Calu3 (cell line): ENCODE data around the gene MPEG1. TPM values are rescaled to one million over a fixed set of nuclear protein-coding genes. Genes with fewer than 3 reads are reported as not detected.
A peak's percentile ranks its signal among the peaks of the same experiment; 100 is the strongest.

Source experiments
- BruUV-seq: library from RNA; stranded (reverse); fragments of 400-500 nt; replicated peaks from 2 replicates; lab custom pipeline; 2021; lab: Mats Ljungman, UMichigan
- CTCF ChIA-PET: fragments of 300-600 bp; sonication (Branson Sonifier 250); formaldehyde crosslinking; loops from one replicate; lab custom pipeline; 2022; ENCODE audit warnings: antibody characterized with exemption; lab: Charles Lee
- DNase-seq: peaks from one replicate; pipeline ENCODE4 v3.0.0; 2022
- H3K27ac Mint-ChIP-seq: one replicate; pipeline ENCODE4 v1.8.0; 2022; ENCODE audit warnings: mixed read lengths; ENCODE audit not compliant: unreplicated experiment
- H3K27me3 Mint-ChIP-seq: one replicate; pipeline ENCODE4 v1.8.0; 2022; ENCODE audit warnings: mixed read lengths; ENCODE audit not compliant: unreplicated experiment
- H3K36me3 Mint-ChIP-seq: one replicate; pipeline ENCODE4 v1.8.0; 2022; ENCODE audit warnings: mild to moderate bottlenecking, moderate library complexity, mixed read lengths; ENCODE audit not compliant: insufficient read depth, unreplicated experiment
- H3K4me1 Mint-ChIP-seq: one replicate; pipeline ENCODE4 v1.8.0; 2022; ENCODE audit warnings: mild to moderate bottlenecking, low read depth, mixed read lengths; ENCODE audit not compliant: unreplicated experiment
- H3K4me3 Mint-ChIP-seq: one replicate; pipeline ENCODE4 v1.8.0; 2022; ENCODE audit warnings: mild to moderate bottlenecking, low read depth, moderate library complexity, mixed read lengths; ENCODE audit not compliant: unreplicated experiment
- H3K9me3 Mint-ChIP-seq: one replicate; pipeline ENCODE4 v1.8.0; 2022; ENCODE audit warnings: low read depth, mixed read lengths; ENCODE audit not compliant: unreplicated experiment
- CTCF ChIP-seq: fragments of 200-600 bp; IDR thresholded peaks from one replicate; pipeline ENCODE4 v1.8.0; 2022; ENCODE audit warnings: antibody characterized with exemption; ENCODE audit not compliant: unreplicated experiment
- intact Hi-C: fragments of 100-400 bp; cut with micrococcal nuclease; formaldehyde crosslinking; loops from one replicate; pipeline ENCODE4 v1.10.0; 2022; ENCODE audit not compliant: unreplicated experiment
- total RNA-seq: library from RNA; stranded (reverse); gene quantifications from 2 replicates; pipeline ENCODE4 v1.2.3, GENCODE V29; 2022

MPEG1 gene
- total RNA-seq, 1 experiment from 2014 or later = not detected

DNA sequence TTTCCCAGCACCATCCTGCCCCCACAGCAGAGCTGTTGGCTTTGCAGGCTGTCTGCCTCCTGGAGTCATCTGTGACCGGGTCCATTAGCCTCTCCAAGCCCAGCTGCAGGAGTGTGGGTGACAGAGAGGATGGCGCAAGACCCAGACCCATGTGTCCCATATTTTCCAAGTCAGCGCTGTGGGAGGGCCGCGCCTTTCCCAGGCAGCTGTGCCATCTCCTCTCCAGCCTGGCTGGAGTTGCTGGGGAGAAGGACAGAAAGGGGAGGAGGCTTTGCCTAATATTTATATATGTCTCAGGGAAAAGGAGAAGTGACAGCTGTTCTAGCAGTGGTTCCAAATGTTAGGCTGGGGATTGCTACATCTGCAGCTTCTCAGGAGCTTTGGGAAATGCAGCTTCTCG, 25.1 kb downstream of the MPEG1 start:
- Mint-ChIP-seq H3K4me3 (no peak overlapping the region), H3K4me1 (peaks cover 83% of the 10 kb centered on the region), H3K27me3 (no peaks in the 10 kb centered on the region), H3K36me3 (peaks cover 48% of the 10 kb centered on the region), H3K9me3 (no peaks in the 10 kb centered on the region), H3K27ac (peak overlapping the region; percentile 94)
- CTCF ChIA-PET = interaction anchor here (3.2 kb wide), 1 partner anchor 16 kb away, joined by 137 read pairs; the partner anchor contains the start of gene DTX4
- TF ChIP-seq CTCF = no peak
- no peak for DNase-seq
- intact Hi-C loops = loop anchor here (2.0 to 5.0 kb wide), 2 partner anchors 13 to 360 kb away; no protein-coding TSS in a partner anchor
- no TSS peak for BruUV-seq

DNA sequence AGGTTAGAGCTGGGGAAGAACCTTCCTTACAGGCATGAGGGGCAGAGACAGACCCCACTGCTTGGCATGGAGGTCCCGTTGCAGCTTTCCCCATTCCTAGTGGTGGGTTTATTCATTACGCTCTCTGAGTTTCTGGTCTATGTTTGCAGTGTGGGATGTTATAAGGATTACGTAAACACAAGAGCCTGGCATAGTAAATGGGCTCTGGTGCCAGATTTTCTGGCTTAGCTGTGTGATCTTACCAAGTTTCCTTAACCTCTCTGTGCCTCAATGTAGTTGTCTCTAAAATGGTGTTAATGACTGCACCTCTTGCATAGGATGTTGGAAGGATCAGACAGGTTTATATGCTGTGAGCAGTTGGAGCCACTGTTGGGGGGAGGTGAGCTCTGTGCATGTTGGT, 25.7 kb downstream of the MPEG1 start:
- Mint-ChIP-seq H3K36me3 (peaks cover 46% of the 10 kb centered on the region), H3K4me1 (peaks cover 83% of the 10 kb centered on the region), H3K27me3 (no peaks in the 10 kb centered on the region), H3K27ac (peak overlapping the region; percentile 94), H3K4me3 (peak overlapping the region; percentile 19), H3K9me3 (no peaks in the 10 kb centered on the region)
- intact Hi-C loops = loop anchor here (2.0 to 5.0 kb wide), 2 partner anchors 14 to 360 kb away; no protein-coding TSS in a partner anchor
- CTCF ChIA-PET = interaction anchor here (0.7 to 4.3 kb wide), 7 partner anchors 13 to 129 kb away, joined by 3 to 137 read pairs (median 10); partner anchors contain the start of gene DTX4
- TF ChIP-seq CTCF = no peak
- no peak for DNase-seq
- no TSS peak for BruUV-seq

DNA sequence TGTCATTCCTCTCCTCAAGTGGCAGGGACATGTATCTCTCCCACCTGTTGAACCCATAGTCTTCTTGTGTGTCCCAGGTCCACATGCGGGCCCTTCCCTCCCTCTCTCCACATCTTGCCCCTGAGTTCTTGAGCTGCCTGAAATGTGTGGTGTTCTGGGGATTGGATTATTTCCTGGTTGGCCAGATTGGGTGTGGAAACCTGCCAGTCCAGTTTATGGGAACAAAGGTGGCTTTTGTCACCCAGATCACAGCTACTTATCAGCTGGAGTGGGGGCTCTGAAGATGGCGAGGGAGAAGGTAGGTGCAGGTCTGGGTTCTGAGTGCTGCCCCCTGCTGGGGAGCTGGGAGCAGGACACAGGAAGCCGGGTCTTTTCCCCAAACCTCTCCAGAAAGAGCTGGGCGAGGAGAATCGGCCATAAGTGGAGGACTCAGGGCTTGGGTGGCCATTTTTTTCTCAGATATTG, 26.6 kb downstream of the MPEG1 start:
- Mint-ChIP-seq H3K4me3 (peak overlapping the region; percentile 72), H3K27me3 (no peaks in the 10 kb centered on the region), H3K36me3 (peaks cover 48% of the 10 kb centered on the region), H3K27ac (peak overlapping the region; percentile 94), H3K9me3 (no peaks in the 10 kb centered on the region), H3K4me1 (peaks cover 82% of the 10 kb centered on the region)
- no TSS peak for BruUV-seq
- DNase-seq = peak; percentile 95
- CTCF ChIA-PET = interaction anchor here (0.7 to 4.3 kb wide), 13 partner anchors 12 to 351 kb away, joined by 3 to 137 read pairs (median 6); partner anchors contain the start of gene DTX4
- peak; percentile 91 for TF ChIP-seq CTCF
- intact Hi-C loops = loop anchor here (1.0 to 5.0 kb wide), 3 partner anchors 15 to 361 kb away; no protein-coding TSS in a partner anchor

GRCh38 chr11:59185386-59185945, 27.3 kb downstream of the MPEG1 start:
- BruUV-seq = TSS peak; percentile 93
- Mint-ChIP-seq H3K27me3 (no peaks in the 10 kb centered on the region), H3K4me3 (peak overlapping the region; percentile 72), H3K9me3 (no peaks in the 10 kb centered on the region), H3K27ac (peak overlapping the region; percentile 94), H3K36me3 (peaks cover 46% of the 10 kb centered on the region), H3K4me1 (peaks cover 75% of the 10 kb centered on the region)
- peak; percentile 34 for DNase-seq
- intact Hi-C loops = loop anchor here (5.0 kb wide), 1 partner anchor 362 kb away; no protein-coding TSS in a partner anchor
- CTCF ChIA-PET = interaction anchor here (1.0 to 4.3 kb wide), 13 partner anchors 11 to 984 kb away, joined by 3 to 137 read pairs (median 5); partner anchors contain the start of gene DTX4
- no peak for TF ChIP-seq CTCF
